ENCODE results near the gene SETD6.

SETD6 gene

GRCh38 chr16:58510776-58511628 lies 4.3 kb upstream of the SETD6 start:
- Histone ChIP-seq H3K9ac (no peak overlapping the region), H3K4me3 (ENCODE audit: low read depth, low read length) (no peak overlapping the region), H3K36me3 (ENCODE audit: control insufficient read depth, insufficient read depth, low read length) (no peaks in the 10 kb centered on the region), H3K27me3 (ENCODE audit: control insufficient read depth, insufficient read depth, low read length) (no peaks in the 10 kb centered on the region), H3K79me2 (no peaks in the 10 kb centered on the region), H2AFZ (no peak overlapping the region), H3K27ac (no peak overlapping the region), H3K9me3 (ENCODE audit: control insufficient read depth, low read length) (no peaks in the 10 kb centered on the region), H3K4me1 (no peaks in the 10 kb centered on the region), H3K4me2 (ENCODE audit: low read length) (no peak overlapping the region)
- TF ChIP-seq CTCF (IDR thresholded peaks at IDR 0.05), result no peak

GRCh38 chr16:58511933-58512815 lies 3.1 kb upstream of the SETD6 start:
- Histone ChIP-seq H3K9ac (no peak overlapping the region), H3K36me3 (ENCODE audit: control insufficient read depth, insufficient read depth, low read length) (no peaks in the 10 kb centered on the region), H3K27ac (no peak overlapping the region)

GRCh38 chr16:58513874-58514273 lies 1.4 kb upstream of the SETD6 start:
- no peak overlapping the region for H3K4me3 ChIP-seq (ENCODE audit: low read depth, low read length)

More at GRCh38 chr16:58511933-58512815, 3.1 kb upstream of the SETD6 start:
- peaks cover 6% of the 10 kb centered on the region for H3K4me1 ChIP-seq
- no peak overlapping the region for H3K4me3 ChIP-seq (ENCODE audit: low read depth, low read length)
- TF ChIP-seq CTCF (IDR thresholded peaks at IDR 0.05), result peak; percentile 72
- H3K79me2 ChIP-seq, result no peaks in the 10 kb centered on the region
- H2AFZ ChIP-seq, result no peak overlapping the region
- no peak overlapping the region for H3K4me2 ChIP-seq (ENCODE audit: low read length)
- H3K27me3 ChIP-seq (ENCODE audit: control insufficient read depth, insufficient read depth, low read length), result no peaks in the 10 kb centered on the region
- H3K9me3 ChIP-seq (ENCODE audit: control insufficient read depth, low read length), result no peaks in the 10 kb centered on the region

More at GRCh38 chr16:58513874-58514273, 1.4 kb upstream of the SETD6 start:
- peaks cover 6% of the 10 kb centered on the region for H3K4me1 ChIP-seq
- H2AFZ ChIP-seq, result no peak overlapping the region
- no peak overlapping the region for H3K4me2 ChIP-seq (ENCODE audit: low read length)
- no peaks in the 10 kb centered on the region for H3K79me2 ChIP-seq
- H3K9ac ChIP-seq, result no peak overlapping the region
- no peaks in the 10 kb centered on the region for H3K27me3 ChIP-seq (ENCODE audit: control insufficient read depth, insufficient read depth, low read length)
- no peak overlapping the region for H3K27ac ChIP-seq
- no peak for TF ChIP-seq CTCF (IDR thresholded peaks at IDR 0.05)
- H3K9me3 ChIP-seq (ENCODE audit: control insufficient read depth, low read length), result no peaks in the 10 kb centered on the region
- no peaks in the 10 kb centered on the region for H3K36me3 ChIP-seq (ENCODE audit: control insufficient read depth, insufficient read depth, low read length)
